ENCODE data around the gene CLC.

DNA sequence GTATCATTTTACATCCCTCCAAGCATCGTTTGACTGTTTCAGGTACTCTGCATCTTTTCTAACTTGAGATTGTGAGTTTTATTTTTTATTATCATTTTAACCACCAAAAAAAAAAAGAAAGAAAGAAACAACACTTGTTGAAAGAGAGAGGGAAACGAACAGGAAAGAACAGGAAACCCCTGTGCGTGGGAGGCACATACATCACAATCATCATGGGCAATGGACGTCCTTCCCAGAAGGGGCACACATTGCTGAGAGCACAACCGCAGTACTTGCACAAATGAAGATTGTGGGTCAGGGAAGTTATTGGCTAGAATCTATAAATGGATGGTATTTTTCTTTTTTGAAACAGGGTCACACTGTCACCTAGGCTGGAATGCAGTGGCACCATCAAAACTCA lies 1.7 kb downstream of the CLC start:
- TF ChIP-seq CTCF (IDR thresholded peaks at IDR 0.05; ENCODE audit: low read depth, low read length) (no peak), EZH2phosphoT487 (IDR thresholded peaks at IDR 0.05; ENCODE audit: low read depth) (no peak)
